HG03039 (cell line): ENCODE results near the gene IL3.

Source experiments
- ATAC-seq: cut with Tn5 transposase; IDR thresholded peaks from one replicate; pipeline ENCODE4 v1.9.1; 2021; ENCODE audit warnings: mild to moderate bottlenecking, moderate library complexity; ENCODE audit not compliant: unreplicated experiment

The IL3 gene

DNA sequence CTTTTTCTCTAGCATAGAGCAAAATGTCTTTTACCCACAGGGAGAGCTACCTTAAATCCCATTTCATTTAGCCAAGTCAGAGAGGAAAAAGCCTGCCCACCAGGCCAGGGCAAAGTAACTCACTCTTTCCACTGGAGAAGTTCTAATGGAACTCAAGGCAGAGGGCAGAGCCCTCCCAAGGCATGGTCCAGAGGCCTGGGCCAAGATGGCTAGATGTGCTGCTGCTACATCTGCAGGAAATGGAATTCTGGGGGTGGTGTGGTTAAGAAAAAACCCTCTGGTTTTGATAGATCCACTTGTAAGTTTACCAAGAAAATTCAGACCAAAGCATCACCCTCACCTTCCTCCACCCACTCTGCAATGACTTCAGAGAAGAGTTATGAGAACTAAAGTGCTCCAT, 50.5 kb downstream of the IL3 start:
- ATAC-seq: no peak

DNA sequence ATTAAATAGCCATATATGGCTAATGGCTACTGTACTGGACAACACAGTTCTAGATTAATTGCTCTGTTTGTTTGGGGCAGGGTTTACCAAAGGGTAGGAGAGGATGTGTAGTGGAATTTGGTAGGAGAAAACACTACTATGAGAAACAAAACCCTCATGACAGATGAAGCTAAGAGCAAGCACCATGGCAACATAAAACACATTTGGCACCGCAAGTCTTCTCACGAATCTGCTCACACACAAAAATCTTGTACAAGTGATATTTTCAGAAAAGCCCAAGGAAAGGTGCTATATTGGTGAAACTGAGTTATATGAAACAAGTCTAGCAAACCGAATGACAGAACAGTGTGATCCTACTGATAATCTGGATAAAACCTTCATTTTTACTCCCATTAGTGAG, 51.7 kb downstream of the IL3 start:
- ATAC-seq: no peak
